AG09309 (cell line): ENCODE data around the gene SEC14L2.

Experiments
- DNase-seq: peaks from one replicate; pipeline ENCODE4 v3.0.0-alpha.2; 2010; ENCODE audit warnings: low read depth
- H3K4me3 ChIP-seq: 2 replicates; pipeline ENCODE4 v1.5.1; 2011; ENCODE audit warnings: mild to moderate bottlenecking, low read depth, low read length, moderate library complexity; ENCODE audit not compliant: control insufficient read depth
- CTCF ChIP-seq: IDR thresholded peaks from 2 replicates; pipeline ENCODE4 v1.5.1; 2011; ENCODE audit warnings: mild to moderate bottlenecking, low read depth, low read length, inconsistent platforms; ENCODE audit not compliant: insufficient read depth, control insufficient read depth; ENCODE audit errors: missing control alignments

The SEC14L2 gene

GRCh38 chr22:30469165-30469564 lies 72.3 kb downstream of the SEC14L2 start:
- TF ChIP-seq CTCF = no peak
- no peak for DNase-seq
- no peak overlapping the region for H3K4me3 ChIP-seq

- no peak overlapping the region for H3K4me3 ChIP-seq
- no peak for TF ChIP-seq CTCF
- no peak for DNase-seq
Observed at GRCh38 chr22:30470655-30471054, 73.8 kb downstream of the SEC14L2 start.

DNA sequence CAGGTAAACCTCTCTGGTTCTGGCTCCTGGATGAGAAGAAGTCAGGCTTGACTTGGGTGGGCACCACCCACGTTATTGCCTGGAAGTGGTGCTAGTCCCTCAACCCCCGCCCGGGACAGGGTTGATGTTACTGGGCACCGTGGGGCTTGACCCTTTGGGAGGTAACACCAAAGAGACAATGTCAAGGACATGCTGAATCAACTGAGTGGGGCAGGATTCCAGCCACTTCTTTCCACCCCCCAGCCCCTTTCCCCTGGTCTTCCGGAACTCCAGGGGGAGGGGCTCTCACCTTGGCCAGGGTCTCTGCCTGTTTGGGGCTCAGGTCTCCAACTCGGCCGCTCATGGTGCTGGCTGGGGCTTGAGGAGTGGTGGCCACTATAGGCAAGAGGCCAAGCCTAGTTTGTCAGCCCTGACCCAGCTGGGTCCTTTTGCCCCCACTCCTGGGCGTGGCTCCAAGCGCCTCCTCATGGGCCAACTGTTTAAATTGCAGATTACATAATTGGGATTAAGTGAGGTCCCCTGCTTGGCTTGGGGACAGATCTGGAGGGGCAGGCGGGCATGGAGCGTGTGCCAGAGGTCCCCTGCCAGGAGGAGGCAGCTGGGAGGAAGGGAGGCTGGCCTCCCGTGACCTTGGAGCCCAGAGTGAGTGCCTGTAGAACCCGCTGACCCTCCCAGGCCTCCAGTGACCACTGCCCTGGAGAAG lies 74.9 kb downstream of the SEC14L2 start, which contains the start of gene SEC14L3:
TSS of gene SEC14L3 (minus strand) at position 402 of the 703 bp plus-strand sequence. CDS start at position 343, 59 bp downstream.
- no peak for DNase-seq
- no peak within 1 kb of the TSS for H3K4me3 ChIP-seq
- no peak for TF ChIP-seq CTCF

DNA sequence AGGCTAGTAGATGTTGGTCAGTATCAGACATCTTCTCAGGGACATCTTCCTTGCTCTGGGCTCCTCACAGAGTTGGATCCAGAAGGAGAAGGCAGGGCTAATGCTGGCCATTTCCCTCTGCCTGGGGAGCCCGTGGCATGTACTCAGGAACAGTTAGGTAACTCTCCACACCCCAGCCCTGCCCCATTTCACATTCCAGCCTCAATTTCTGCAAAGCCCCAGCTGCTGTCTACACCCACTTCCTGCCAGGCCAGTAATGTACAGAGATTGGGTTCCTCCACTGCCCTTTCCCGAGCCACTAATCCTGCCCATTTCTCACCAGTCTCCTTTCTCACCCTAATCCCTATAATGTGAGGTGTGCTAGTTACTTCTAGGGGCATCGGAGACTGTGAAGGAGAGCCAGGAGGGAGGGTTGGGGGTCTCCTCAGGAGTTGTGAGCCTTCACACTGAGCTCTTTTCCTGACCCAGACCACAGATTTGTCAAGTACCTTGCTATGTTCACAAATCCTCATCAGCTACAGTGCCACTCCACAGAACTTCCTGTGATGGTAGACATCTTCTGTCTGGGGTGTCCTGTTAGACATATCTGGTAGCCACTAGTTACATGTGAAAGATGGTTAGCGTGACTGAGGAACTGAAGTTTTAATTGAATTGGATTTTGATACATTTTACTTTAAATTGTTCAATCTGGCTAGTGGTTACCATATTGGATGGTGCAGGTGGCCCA lies 76.3 kb downstream of the SEC14L2 start:
- no peak for DNase-seq
- TF ChIP-seq CTCF = no peak
- H3K4me3 ChIP-seq = no peak overlapping the region

DNA sequence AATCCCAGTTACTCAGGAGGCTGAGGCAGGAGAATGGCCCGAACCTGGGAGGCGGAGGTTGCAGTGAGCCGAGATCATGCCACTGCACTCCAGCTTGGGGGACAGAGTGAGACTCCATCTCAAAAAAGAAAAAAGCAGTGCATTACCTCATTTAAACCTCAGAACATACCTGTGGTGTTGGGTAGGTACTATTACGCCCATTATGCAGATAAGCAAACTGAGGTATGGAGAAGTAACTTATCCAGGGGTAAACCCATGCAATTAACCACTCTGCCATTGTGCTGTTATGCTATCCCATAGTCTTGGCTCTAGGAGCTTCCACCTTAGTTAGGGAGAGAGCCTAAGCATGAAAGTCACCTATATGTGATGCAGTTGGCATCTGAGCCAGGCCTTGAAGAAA lies 77.3 kb downstream of the SEC14L2 start:
- no peak overlapping the region for H3K4me3 ChIP-seq
- DNase-seq = no peak
- no peak for TF ChIP-seq CTCF
